ENCODE data around the gene ADCY2. TPM values are rescaled to one million over a fixed set of nuclear protein-coding genes. Genes with fewer than 3 reads are reported as not detected.

Gene ADCY2
- total RNA-seq, 6 experiments from 2014 or later, result 0.93 TPM; not detected in 5

DNA sequence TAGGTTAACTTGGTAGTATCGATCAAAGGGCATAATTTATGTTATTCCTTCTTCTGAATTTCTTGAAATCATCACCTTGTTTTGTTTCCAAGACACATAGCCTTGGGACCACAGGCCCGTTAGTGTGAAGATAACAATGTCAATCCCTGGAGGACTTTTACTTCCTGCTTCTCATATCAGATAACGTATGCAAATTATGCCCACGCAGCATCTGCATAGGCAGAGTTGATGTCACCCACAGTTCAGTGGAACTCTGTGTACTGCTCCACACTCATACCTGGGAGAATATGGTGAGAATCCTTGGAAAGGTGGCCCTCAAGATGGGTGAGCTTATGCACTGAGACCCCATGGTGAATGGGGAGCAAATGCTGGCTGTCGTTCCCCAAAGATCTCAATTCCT is 360.0 kb downstream of the ADCY2 start:
- no peaks in the 10 kb centered on the region for H3K27me3 ChIP-seq
- H3K4me3 ChIP-seq, result no peak overlapping the region
- H3K27ac ChIP-seq, result no peak overlapping the region
- WGBS (ENCODE audit: insufficient coverage, low coverage, low lambda C conversion rate, missing lambda C conversion rate), result 60% methylated on average over 5 of the region's 5 CpGs
- TF ChIP-seq POLR2A (IDR thresholded peaks at IDR 0.05), result no peak
- TF ChIP-seq, protein P1, sequence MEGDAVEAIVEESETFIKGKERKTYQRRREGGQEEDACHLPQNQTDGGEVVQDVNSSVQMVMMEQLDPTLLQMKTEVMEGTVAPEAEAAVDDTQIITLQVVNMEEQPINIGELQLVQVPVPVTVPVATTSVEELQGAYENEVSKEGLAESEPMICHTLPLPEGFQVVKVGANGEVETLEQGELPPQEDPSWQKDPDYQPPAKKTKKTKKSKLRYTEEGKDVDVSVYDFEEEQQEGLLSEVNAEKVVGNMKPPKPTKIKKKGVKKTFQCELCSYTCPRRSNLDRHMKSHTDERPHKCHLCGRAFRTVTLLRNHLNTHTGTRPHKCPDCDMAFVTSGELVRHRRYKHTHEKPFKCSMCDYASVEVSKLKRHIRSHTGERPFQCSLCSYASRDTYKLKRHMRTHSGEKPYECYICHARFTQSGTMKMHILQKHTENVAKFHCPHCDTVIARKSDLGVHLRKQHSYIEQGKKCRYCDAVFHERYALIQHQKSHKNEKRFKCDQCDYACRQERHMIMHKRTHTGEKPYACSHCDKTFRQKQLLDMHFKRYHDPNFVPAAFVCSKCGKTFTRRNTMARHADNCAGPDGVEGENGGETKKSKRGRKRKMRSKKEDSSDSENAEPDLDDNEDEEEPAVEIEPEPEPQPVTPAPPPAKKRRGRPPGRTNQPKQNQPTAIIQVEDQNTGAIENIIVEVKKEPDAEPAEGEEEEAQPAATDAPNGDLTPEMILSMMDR (IDR thresholded peaks at IDR 0.05), result no peak
- intact Hi-C loops (cut with DNase I), result no loop called here
- ATAC-seq, result no peak
- H3K9me3 ChIP-seq, result no peaks in the 10 kb centered on the region
- no peaks in the 10 kb centered on the region for H3K4me1 ChIP-seq
- no peak for DNase-seq
- H3K36me3 ChIP-seq, result no peaks in the 10 kb centered on the region

DNA sequence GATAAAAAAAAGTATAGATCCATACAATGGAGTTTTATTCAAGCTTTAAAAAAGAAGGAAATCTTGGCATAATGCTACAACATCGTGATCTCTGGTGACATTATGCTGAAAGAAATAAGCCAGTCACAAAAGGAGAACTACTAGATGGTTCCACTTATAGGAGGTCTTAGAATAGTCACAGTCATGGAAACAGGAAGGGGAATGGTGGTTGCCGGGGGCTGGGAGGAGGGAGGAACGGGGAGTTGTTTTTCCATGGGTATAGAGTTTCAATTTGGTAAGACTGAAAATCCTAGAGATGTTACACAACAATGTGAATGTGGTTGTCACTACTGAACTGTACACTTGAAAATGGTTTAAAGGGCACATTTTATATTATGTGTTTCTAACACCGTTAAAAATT is 360.5 kb downstream of the ADCY2 start:
- intact Hi-C loops (cut with DNase I), result no loop called here
- 36% methylated on average over 4 of the region's 4 CpGs for WGBS (ENCODE audit: insufficient coverage, low coverage, low lambda C conversion rate, missing lambda C conversion rate)
- DNase-seq (no peak), ATAC-seq (no peak)
- Histone ChIP-seq H3K36me3 (no peaks in the 10 kb centered on the region), H3K4me3 (no peak overlapping the region), H3K9me3 (no peaks in the 10 kb centered on the region), H3K27ac (no peak overlapping the region), H3K27me3 (no peaks in the 10 kb centered on the region), H3K4me1 (no peaks in the 10 kb centered on the region)
- TF ChIP-seq, protein P1 (IDR thresholded peaks at IDR 0.05), result no peak
- TF ChIP-seq POLR2A (IDR thresholded peaks at IDR 0.05), result no peak

DNA sequence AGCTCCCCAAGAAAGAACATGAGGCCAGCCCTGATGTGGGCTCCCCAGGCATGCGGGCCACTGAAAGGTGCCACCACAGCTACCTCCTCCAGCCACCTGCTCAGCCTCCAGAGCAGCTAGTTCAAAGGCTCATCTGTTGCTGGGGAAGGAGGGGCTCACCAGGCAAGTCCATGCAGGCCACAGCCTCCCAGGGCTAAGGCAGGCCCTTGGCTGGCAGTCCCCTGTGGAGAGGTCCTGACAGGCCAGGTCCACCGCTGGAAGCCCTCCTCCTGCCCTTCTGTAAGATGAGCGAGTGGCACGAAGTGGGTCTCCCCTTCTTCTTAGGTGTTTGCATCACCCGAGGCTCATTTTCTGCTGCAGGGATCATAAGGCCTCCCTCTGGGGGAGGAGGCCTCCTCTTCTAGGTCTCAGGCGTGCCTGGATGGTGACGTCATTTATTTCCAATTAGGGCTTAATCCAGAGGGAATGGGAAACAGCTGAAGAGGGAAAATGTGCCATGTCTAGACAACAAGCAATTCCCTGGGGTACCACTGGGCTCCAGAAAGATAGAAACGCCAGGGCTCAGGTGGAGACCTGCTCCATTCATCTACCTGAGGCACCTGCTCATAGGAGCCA is 363.4 kb downstream of the ADCY2 start:
- Histone ChIP-seq H3K9me3 (no peaks in the 10 kb centered on the region), H3K4me3 (no peak overlapping the region), H3K27me3 (no peaks in the 10 kb centered on the region), H3K4me1 (no peaks in the 10 kb centered on the region), H3K27ac (no peak overlapping the region), H3K36me3 (no peaks in the 10 kb centered on the region)
- no peak for DNase-seq
- WGBS (ENCODE audit: insufficient coverage, low coverage, low lambda C conversion rate, missing lambda C conversion rate), result 53% methylated on average over 3 of the region's 8 CpGs
- no peak for ATAC-seq
- intact Hi-C loops (cut with DNase I), result no loop called here
- TF ChIP-seq, protein P1 (IDR thresholded peaks at IDR 0.05), result no peak
- no peak for TF ChIP-seq POLR2A (IDR thresholded peaks at IDR 0.05)

DNA sequence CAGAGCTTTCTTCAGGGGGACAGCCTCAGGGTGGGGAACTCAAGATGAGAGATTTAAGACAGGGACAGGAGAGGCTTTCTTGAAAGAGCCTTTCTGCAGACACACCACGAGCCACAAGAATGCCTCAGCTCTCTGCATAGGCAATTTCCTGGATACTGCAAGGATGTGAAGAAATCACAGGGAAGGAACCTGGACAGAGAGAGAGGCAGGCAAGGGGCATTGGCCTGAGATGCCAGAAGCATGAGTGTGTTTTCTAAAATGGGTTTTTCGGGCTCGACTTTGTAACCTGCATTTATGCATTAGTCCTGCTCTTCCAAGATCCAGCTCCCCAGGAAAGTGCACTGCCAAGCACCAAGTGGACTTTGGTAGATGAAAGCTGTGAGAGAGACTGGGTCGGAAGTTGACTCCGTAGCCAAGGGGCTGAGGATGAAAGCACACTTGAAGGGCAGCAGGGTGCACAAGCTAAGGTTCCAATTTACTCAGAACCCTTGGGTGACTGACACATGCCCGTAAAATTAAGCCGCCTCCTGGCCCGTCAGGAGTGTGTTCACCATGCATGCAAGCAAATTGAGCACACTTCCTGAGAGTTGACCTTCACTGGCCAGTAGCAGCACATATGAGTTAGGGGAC is 364.1 kb downstream of the ADCY2 start:
- no peaks in the 10 kb centered on the region for H3K36me3 ChIP-seq
- no peak for TF ChIP-seq POLR2A (IDR thresholded peaks at IDR 0.05)
- TF ChIP-seq, protein P1 (IDR thresholded peaks at IDR 0.05), result no peak
- intact Hi-C loops (cut with DNase I), result no loop called here
- no peaks in the 10 kb centered on the region for H3K9me3 ChIP-seq
- H3K4me3 ChIP-seq, result no peak overlapping the region
- ATAC-seq, result no peak
- no peak overlapping the region for H3K27ac ChIP-seq
- H3K27me3 ChIP-seq, result no peaks in the 10 kb centered on the region
- no peaks in the 10 kb centered on the region for H3K4me1 ChIP-seq
- no peak for DNase-seq
- 58% methylated on average over 3 of the region's 8 CpGs for WGBS (ENCODE audit: insufficient coverage, low coverage, low lambda C conversion rate, missing lambda C conversion rate)

Measured in right lobe of liver (tissue), 6 donors.